Stomach (tissue), 4 donors: Measurements from ENCODE around the gene PDLIM5.

Experiments used
- EP300 ChIP-seq: sonication (generic); formaldehyde crosslinking; IDR thresholded peaks from one replicate; pipeline ENCODE4 v1.6.1; 2017; ENCODE audit warnings: antibody characterized with exemption
- POLR2A ChIP-seq, 4 donors: fragments of 450-650 bp; IDR thresholded peaks; one replicate each; pipeline ENCODE4 v1.6.1; 2016; ENCODE audit warnings: antibody characterized with exemption in 4 of 4, control low read depth in 2 of 4, mild to moderate bottlenecking in 1 of 4, moderate library complexity in 1 of 4
- TF ChIP-seq, protein P1 (sequence below), 7 experiments: fragments of 450-650 bp in 4 of 7; fragments of 200-600 bp in 3 of 7; sonication (generic) in 3 of 7; IDR thresholded peaks; one replicate each; pipeline ENCODE4 v1.5.1; 2016 to 2019; ENCODE audit warnings: antibody characterized with exemption in 7 of 7, control low read depth in 2 of 7, mild to moderate bottlenecking in 1 of 7

GRCh38 chr4:94455081-94455480 lies 3.3 kb downstream of the PDLIM5 start:
- TF ChIP-seq POLR2A (IDR thresholded peaks at IDR 0.05) (no peak), EP300 (no peak)
- TF ChIP-seq, protein P1, sequence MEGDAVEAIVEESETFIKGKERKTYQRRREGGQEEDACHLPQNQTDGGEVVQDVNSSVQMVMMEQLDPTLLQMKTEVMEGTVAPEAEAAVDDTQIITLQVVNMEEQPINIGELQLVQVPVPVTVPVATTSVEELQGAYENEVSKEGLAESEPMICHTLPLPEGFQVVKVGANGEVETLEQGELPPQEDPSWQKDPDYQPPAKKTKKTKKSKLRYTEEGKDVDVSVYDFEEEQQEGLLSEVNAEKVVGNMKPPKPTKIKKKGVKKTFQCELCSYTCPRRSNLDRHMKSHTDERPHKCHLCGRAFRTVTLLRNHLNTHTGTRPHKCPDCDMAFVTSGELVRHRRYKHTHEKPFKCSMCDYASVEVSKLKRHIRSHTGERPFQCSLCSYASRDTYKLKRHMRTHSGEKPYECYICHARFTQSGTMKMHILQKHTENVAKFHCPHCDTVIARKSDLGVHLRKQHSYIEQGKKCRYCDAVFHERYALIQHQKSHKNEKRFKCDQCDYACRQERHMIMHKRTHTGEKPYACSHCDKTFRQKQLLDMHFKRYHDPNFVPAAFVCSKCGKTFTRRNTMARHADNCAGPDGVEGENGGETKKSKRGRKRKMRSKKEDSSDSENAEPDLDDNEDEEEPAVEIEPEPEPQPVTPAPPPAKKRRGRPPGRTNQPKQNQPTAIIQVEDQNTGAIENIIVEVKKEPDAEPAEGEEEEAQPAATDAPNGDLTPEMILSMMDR (IDR thresholded peaks at IDR 0.05): no peak
